ENCODE measurements around the gene TREM1.
"Not testable (repeated sequence)": the region's sequence is repeated elsewhere in the genome, so short reads cannot be mapped to it uniquely, and the experiment has no call there.

DNA sequence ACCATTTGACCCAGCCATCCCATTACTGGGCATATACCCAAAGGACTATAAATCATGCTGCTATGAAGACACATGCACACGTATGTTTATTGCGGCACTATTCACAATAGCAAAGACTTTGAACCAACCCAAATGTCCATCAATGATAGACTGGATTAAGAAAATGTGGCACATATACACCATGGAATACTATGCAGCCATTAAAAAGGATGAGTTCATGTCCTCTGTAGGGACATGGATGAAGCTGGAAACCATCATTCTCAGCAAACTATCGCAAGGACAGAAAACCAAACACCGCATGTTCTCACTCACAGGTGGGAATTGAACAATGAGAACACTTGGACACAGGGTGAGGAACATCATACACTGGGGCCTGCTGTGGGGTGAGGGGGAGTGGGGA is 40.0 kb downstream of the TREM1 start:
- TF ChIP-seq, protein P1, sequence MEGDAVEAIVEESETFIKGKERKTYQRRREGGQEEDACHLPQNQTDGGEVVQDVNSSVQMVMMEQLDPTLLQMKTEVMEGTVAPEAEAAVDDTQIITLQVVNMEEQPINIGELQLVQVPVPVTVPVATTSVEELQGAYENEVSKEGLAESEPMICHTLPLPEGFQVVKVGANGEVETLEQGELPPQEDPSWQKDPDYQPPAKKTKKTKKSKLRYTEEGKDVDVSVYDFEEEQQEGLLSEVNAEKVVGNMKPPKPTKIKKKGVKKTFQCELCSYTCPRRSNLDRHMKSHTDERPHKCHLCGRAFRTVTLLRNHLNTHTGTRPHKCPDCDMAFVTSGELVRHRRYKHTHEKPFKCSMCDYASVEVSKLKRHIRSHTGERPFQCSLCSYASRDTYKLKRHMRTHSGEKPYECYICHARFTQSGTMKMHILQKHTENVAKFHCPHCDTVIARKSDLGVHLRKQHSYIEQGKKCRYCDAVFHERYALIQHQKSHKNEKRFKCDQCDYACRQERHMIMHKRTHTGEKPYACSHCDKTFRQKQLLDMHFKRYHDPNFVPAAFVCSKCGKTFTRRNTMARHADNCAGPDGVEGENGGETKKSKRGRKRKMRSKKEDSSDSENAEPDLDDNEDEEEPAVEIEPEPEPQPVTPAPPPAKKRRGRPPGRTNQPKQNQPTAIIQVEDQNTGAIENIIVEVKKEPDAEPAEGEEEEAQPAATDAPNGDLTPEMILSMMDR (IDR thresholded peaks at IDR 0.05; ENCODE audit: insufficient read depth, low read depth, low read length), result not testable (repeated sequence)
- not testable (repeated sequence) for TF ChIP-seq EZH2 (IDR thresholded peaks at IDR 0.05; ENCODE audit: insufficient read depth, low read length)

Measured in astrocyte (in vitro differentiated cells and primary cell).